KOPT-K1 (cell line): ENCODE data around the gene MCF2L2.

Experiments used
- H3K27ac ChIP-seq: fragments of 200-600 bp; sonication (generic); 2 replicates; pipeline ENCODE4 v1.5.1; 2016; ENCODE audit warnings: antibody characterized with exemption, mild to moderate bottlenecking, low read depth, low read length; ENCODE audit not compliant: poor library complexity, severe bottlenecking
- H3K36me3 ChIP-seq: fragments of 200-600 bp; sonication (generic); 2 replicates; pipeline ENCODE4 v1.5.1; 2017; ENCODE audit warnings: antibody characterized with exemption, mild to moderate bottlenecking, low read length, moderate library complexity; ENCODE audit not compliant: insufficient read depth
- H3K9me3 ChIP-seq: fragments of 200-600 bp; sonication (generic); 2 replicates; pipeline ENCODE4 v1.5.1; 2017; ENCODE audit warnings: antibody characterized with exemption, low read length, mild to moderate bottlenecking; ENCODE audit not compliant: insufficient read depth, poor library complexity, severe bottlenecking

MCF2L2 gene

GRCh38 chr3:183341545-183342288 is 86.7 kb downstream of the MCF2L2 start:
- Histone ChIP-seq H3K36me3 (no peaks in the 10 kb centered on the region), H3K27ac (no peak overlapping the region), H3K9me3 (no peaks in the 10 kb centered on the region)

- H3K9me3 ChIP-seq, result no peaks in the 10 kb centered on the region
- no peak overlapping the region for H3K27ac ChIP-seq
- no peaks in the 10 kb centered on the region for H3K36me3 ChIP-seq
These were observed 88.2 kb downstream of the MCF2L2 start for GRCh38 chr3:183340222-183340621.

- Histone ChIP-seq H3K36me3 (no peaks in the 10 kb centered on the region), H3K27ac (no peak overlapping the region), H3K9me3 (no peaks in the 10 kb centered on the region)
These were observed 88.8 kb downstream of the MCF2L2 start for GRCh38 chr3:183339461-183340086.

- H3K36me3 ChIP-seq, result no peaks in the 10 kb centered on the region
- H3K27ac ChIP-seq, result no peak overlapping the region
- no peaks in the 10 kb centered on the region for H3K9me3 ChIP-seq
These were observed 89.9 kb downstream of the MCF2L2 start for GRCh38 chr3:183338520-183338919.

GRCh38 chr3:183332487-183332886 is 95.9 kb downstream of the MCF2L2 start:
- Histone ChIP-seq H3K9me3 (no peaks in the 10 kb centered on the region), H3K27ac (no peak overlapping the region), H3K36me3 (no peaks in the 10 kb centered on the region)

GRCh38 chr3:183331498-183331897 is 96.9 kb downstream of the MCF2L2 start:
- Histone ChIP-seq H3K9me3 (no peaks in the 10 kb centered on the region), H3K27ac (peak overlapping the region; percentile 19), H3K36me3 (no peaks in the 10 kb centered on the region)

- Histone ChIP-seq H3K36me3 (no peaks in the 10 kb centered on the region), H3K27ac (peak overlapping the region; percentile 19), H3K9me3 (no peaks in the 10 kb centered on the region)
These were observed 97.5 kb downstream of the MCF2L2 start for GRCh38 chr3:183330881-183331280.

GRCh38 chr3:183329543-183329942 is 98.9 kb downstream of the MCF2L2 start:
- Histone ChIP-seq H3K27ac (no peak overlapping the region), H3K9me3 (no peaks in the 10 kb centered on the region), H3K36me3 (no peaks in the 10 kb centered on the region)

- Histone ChIP-seq H3K9me3 (no peaks in the 10 kb centered on the region), H3K27ac (no peak overlapping the region), H3K36me3 (no peaks in the 10 kb centered on the region)
These were observed 99.6 kb downstream of the MCF2L2 start for GRCh38 chr3:183328823-183329222.

GRCh38 chr3:183328164-183328563 is 100.3 kb downstream of the MCF2L2 start:
- no peaks in the 10 kb centered on the region for H3K9me3 ChIP-seq
- no peak overlapping the region for H3K27ac ChIP-seq
- H3K36me3 ChIP-seq, result no peaks in the 10 kb centered on the region

GRCh38 chr3:183327343-183327742 is 101.1 kb downstream of the MCF2L2 start:
- no peaks in the 10 kb centered on the region for H3K36me3 ChIP-seq
- no peaks in the 10 kb centered on the region for H3K9me3 ChIP-seq
- H3K27ac ChIP-seq, result no peak overlapping the region

- Histone ChIP-seq H3K9me3 (no peaks in the 10 kb centered on the region), H3K27ac (no peak overlapping the region), H3K36me3 (no peaks in the 10 kb centered on the region)
These were observed 104.3 kb downstream of the MCF2L2 start for GRCh38 chr3:183324083-183324482.

GRCh38 chr3:183319371-183319770 is 109.0 kb downstream of the MCF2L2 start:
- Histone ChIP-seq H3K36me3 (no peaks in the 10 kb centered on the region), H3K9me3 (no peaks in the 10 kb centered on the region), H3K27ac (peak overlapping the region; percentile 36)

- no peaks in the 10 kb centered on the region for H3K9me3 ChIP-seq
- H3K36me3 ChIP-seq, result no peaks in the 10 kb centered on the region
- peak overlapping the region; percentile 36 for H3K27ac ChIP-seq
These were observed 109.5 kb downstream of the MCF2L2 start for GRCh38 chr3:183318877-183319276.

- Histone ChIP-seq H3K9me3 (no peaks in the 10 kb centered on the region), H3K27ac (no peak overlapping the region), H3K36me3 (no peaks in the 10 kb centered on the region)
These were observed 110.2 kb downstream of the MCF2L2 start for GRCh38 chr3:183317886-183318865.
